GM12801 (cell line): Measurements from ENCODE around the gene TRPM2.

Experiments used
- TF ChIP-seq, protein P1 (sequence below): IDR thresholded peaks from one replicate; pipeline ENCODE4 v1.5.1; 2011; ENCODE audit warnings: control low read depth; ENCODE audit not compliant: insufficient read length; ENCODE audit errors: extremely low read depth

Gene TRPM2

DNA sequence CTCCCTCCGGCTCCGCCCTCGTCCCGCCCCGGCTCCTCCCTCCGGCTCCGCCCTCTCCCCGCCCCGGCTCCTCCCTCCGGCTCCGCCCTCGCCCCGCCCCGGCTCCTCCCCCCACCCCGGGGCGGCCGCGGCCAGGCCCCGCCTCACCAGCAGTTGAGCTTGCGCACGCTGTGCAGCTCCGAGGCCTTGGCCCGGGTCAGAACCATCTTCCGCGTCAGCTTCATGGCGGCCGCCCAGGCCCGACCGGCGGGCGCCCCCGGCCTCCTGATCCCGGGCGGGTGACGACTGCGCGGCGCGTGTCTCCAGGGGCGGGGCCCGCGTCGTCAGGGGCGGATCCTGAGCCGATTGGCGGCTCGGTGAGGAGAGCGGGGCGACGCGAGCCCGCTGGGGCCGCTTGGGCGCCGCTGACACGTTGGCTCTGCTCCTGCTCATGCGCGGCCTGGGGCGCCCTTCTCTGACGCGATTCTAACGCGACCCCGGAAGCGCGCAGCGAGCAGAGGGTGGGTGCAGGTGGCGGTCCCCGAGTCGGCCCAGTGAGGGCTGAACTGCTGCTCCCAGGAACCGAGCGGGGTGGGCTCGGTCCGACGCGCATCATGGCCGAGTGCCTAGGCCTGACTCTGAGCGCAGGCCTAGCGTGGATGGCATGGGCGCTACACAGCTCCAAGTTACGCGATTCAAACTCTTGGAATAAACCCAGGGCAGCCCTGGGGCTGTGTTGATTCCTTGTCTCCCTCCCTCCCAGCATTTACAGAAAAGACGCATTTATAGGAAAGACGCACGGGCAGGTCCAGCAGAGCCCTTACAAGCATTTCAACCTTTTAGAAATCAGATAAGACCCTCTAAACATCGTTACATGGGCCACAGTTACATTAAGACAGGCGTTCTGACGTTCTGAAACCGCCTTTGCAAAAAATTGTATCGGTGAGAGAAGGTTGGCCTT, 14.2 kb upstream of the TRPM2 start, which contains the start of gene CFAP410:
Gene CFAP410 (minus strand): TSS at position 420 of the 940 bp plus-strand sequence. CDS start 196 bp downstream, at position 224.
- TF ChIP-seq, protein P1, sequence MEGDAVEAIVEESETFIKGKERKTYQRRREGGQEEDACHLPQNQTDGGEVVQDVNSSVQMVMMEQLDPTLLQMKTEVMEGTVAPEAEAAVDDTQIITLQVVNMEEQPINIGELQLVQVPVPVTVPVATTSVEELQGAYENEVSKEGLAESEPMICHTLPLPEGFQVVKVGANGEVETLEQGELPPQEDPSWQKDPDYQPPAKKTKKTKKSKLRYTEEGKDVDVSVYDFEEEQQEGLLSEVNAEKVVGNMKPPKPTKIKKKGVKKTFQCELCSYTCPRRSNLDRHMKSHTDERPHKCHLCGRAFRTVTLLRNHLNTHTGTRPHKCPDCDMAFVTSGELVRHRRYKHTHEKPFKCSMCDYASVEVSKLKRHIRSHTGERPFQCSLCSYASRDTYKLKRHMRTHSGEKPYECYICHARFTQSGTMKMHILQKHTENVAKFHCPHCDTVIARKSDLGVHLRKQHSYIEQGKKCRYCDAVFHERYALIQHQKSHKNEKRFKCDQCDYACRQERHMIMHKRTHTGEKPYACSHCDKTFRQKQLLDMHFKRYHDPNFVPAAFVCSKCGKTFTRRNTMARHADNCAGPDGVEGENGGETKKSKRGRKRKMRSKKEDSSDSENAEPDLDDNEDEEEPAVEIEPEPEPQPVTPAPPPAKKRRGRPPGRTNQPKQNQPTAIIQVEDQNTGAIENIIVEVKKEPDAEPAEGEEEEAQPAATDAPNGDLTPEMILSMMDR = no peak

DNA sequence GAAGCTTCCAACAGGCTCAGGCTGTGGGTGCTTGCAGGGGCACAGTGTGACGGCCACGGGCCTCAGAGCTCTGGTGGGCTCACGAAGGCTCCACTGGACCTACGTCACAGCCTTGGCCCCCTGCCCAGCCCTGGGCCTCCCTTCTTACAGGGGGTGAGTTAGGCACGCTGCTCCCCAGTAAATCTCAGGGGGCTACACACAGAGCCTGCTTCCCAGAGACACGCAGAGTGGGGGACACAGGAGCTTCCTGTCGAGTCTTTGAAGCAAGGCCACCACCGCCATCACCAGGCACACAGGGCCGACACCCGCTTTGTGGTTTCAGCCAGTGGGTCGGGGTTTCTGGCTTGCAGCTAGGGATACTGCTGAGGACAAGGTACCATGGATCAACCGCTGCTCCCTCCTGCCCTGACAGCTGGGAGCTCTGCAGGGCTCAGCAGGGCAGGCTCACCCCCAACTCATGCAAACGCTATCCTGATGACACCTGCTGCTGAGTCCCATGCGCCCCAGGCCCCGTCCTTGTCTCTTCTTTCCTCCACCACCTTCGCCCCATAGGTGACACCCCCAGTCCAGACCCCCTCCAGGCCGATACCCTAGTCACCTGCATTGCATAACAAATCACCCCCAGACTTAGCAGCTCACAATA, 8.8 kb upstream of the TRPM2 start:
- TF ChIP-seq, protein P1 = no peak

DNA sequence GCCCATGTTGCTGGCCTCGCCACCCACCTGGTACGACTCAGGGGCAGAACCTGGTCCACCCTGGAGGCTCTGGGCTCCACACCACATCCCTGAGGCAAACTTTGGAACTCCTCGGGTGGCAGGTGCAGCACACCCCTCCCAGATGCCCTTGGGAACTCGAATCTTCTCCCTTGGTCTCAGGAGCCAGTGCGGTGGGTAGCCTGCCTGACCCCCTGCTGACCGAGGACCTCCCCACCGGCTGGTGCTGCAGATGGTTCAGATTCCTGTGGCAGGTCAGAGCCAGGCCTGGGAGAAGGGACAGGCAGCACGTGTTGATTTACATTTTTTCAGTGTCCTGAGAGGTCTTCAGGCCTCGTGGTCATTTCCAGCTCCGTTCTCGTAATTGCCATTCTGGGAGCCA, 7.9 kb upstream of the TRPM2 start:
- TF ChIP-seq, protein P1 = no peak

DNA sequence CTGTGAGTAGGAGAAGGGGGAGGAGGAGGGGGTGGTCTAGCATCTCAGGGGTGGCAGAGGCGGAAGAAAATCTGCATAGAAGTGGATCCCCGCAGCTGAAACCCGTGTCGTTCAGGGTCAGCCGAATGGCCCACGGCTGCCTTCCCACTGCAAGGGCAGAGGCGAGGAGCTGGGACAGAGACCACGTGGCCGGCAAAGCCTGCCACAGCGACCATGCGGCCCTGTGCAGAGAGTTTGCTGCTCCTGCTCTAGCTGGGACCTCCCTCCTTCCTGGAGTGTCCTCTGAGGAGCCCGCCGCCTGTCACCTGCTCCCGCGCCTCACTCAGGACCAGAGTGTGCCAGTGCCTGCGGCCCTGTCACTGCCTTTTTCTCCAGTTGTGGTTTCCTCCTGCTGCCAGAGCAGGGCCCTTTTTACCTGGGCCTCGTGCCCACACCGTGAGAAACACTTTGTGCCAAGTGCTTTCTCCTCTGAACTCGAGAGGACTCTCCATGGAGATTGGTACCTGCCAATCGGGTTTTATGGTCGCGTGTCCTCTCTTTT, 5.4 kb upstream of the TRPM2 start:
- TF ChIP-seq, protein P1 = no peak

DNA sequence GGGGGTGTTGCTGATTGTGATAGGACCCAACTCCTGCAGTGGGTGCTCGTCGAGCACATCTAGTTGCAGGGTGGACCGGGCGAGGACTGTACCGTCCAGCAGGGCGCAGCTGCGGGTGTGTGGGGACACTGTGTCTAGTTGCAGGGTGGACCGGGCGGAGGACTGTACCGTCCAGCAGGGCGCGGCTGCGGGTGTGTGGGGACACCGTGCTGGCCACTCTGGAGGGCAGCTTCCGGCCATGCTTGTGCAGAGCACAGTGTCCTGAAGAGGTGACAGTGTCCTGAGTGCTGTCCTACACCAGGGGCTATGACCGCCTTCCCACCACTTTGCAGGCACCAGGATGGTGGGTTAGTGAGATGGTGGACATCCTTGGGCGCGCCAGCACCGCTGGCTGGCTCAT, 4.6 kb upstream of the TRPM2 start:
- TF ChIP-seq, protein P1 = no peak

DNA sequence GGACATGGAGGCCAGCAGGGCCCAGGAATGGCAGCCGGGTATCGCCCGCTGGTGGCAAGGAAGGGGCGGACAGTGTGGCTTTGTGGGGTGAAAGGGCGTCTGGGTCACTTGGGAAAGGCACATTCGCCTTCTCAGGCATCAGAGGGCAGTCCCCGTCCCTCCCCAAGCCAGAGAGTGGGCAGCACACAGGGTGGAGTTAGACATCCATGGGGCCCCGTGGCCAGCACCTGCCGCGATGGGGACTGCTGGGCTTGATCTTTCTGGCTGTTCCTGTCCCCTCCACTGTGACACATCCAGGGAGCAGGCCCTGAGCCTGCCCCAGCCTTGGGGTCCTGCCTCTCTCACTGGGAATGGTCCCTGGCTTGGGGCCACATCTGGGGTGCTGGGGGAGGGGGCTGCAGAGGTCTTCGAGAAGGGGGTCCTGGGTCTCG, 4.0 kb upstream of the TRPM2 start:
- TF ChIP-seq, protein P1 = no peak
